ENCODE data around the gene ZNF74. TPM values are rescaled to one million over a fixed set of nuclear protein-coding genes. Genes with fewer than 3 reads are reported as not detected.

The ZNF74 gene
- total and polyA plus RNA-seq, 5 donors from 2014 or later: 3.4 to 5.9 (median 4.1) TPM

GRCh38 chr22:20429254-20430100 lies 35.5 kb downstream of the ZNF74 start:
- Histone ChIP-seq H3K4me3 (ENCODE audit: low read depth, low read length) (peak overlapping the region; percentile 67), H3K36me3 (ENCODE audit: control insufficient read depth, insufficient read depth, low read length) (no peaks in the 10 kb centered on the region), H3K27me3 (ENCODE audit: control insufficient read depth, insufficient read depth, low read length) (no peaks in the 10 kb centered on the region), H3K27ac (ENCODE audit: insufficient read depth, low read length, poor library complexity, severe bottlenecking) (no peak overlapping the region), H3K9me3 (ENCODE audit: control insufficient read depth in 2 of 2, low read length in 2 of 2) (no peaks in the 10 kb centered on the region), H3K4me1 (ENCODE audit: control insufficient read depth, insufficient read depth, low read length, poor library complexity, severe bottlenecking) (peaks cover 46% of the 10 kb centered on the region)
- peaks cover 45% of the 10 kb centered on the region for H3K27me3 Mint-ChIP-seq
- ATAC-seq (ENCODE audit: low read depth in 2 of 2) (peak; percentile 68 to 70), DNase-seq (peak; percentile 77 to 87 (median 79))
- H3K36me3 Mint-ChIP-seq: peaks cover 6% of the 10 kb centered on the region
- peak overlapping the region in 2 of 3 donors; percentile 83 to 85 for H3K27ac Mint-ChIP-seq
- H3K9me3 Mint-ChIP-seq: peaks cover 0 to 2% (median 0%) of the 10 kb centered on the region in 7 donors
- peak overlapping the region; percentile 85 to 89 (median 88) for H3K4me3 Mint-ChIP-seq
- H3K4me1 Mint-ChIP-seq: peaks cover 0 to 26% (median 12%) of the 10 kb centered on the region in 4 donors

- Histone ChIP-seq H3K9me3 (ENCODE audit: control insufficient read depth in 2 of 2, low read length in 2 of 2) (no peaks in the 10 kb centered on the region), H3K4me3 (ENCODE audit: low read depth, low read length) (peak overlapping the region; percentile 67), H3K27ac (ENCODE audit: insufficient read depth, low read length, poor library complexity, severe bottlenecking) (no peak overlapping the region), H3K4me1 (ENCODE audit: control insufficient read depth, insufficient read depth, low read length, poor library complexity, severe bottlenecking) (peaks cover 46% of the 10 kb centered on the region), H3K36me3 (ENCODE audit: control insufficient read depth, insufficient read depth, low read length) (no peaks in the 10 kb centered on the region), H3K27me3 (ENCODE audit: control insufficient read depth, insufficient read depth, low read length) (peaks cover 3% of the 10 kb centered on the region)
- peak overlapping the region; percentile 85 to 89 (median 88) for H3K4me3 Mint-ChIP-seq
- DNase-seq (peak in 1 of 3 donors; percentile 42), ATAC-seq (ENCODE audit: low read depth in 2 of 2) (peak in 1 of 2 donors; percentile 11)
- no peak overlapping the region for H3K27ac Mint-ChIP-seq
- peaks cover 0 to 28% (median 12%) of the 10 kb centered on the region in 4 donors for H3K4me1 Mint-ChIP-seq
- peaks cover 0 to 2% (median 0%) of the 10 kb centered on the region in 7 donors for H3K9me3 Mint-ChIP-seq
- peaks cover 51% of the 10 kb centered on the region for H3K27me3 Mint-ChIP-seq
- H3K36me3 Mint-ChIP-seq: peaks cover 6% of the 10 kb centered on the region
These were observed 36.3 kb downstream of the ZNF74 start for GRCh38 chr22:20430101-20430719.

GRCh38 chr22:20430720-20431510 lies 37.0 kb downstream of the ZNF74 start:
- Histone ChIP-seq H3K27ac (ENCODE audit: insufficient read depth, low read length, poor library complexity, severe bottlenecking) (no peak overlapping the region), H3K9me3 (ENCODE audit: control insufficient read depth in 2 of 2, low read length in 2 of 2) (no peaks in the 10 kb centered on the region), H3K36me3 (ENCODE audit: control insufficient read depth, insufficient read depth, low read length) (no peaks in the 10 kb centered on the region), H3K4me3 (ENCODE audit: low read depth, low read length) (no peak overlapping the region), H3K4me1 (ENCODE audit: control insufficient read depth, insufficient read depth, low read length, poor library complexity, severe bottlenecking) (peaks cover 43% of the 10 kb centered on the region), H3K27me3 (ENCODE audit: control insufficient read depth, insufficient read depth, low read length) (peaks cover 7% of the 10 kb centered on the region)
- peak; percentile 45 to 87 (median 72) for DNase-seq
- Mint-ChIP-seq H3K36me3 (peaks cover 6% of the 10 kb centered on the region), H3K27ac (peak overlapping the region in 1 of 3 donors; percentile 14), H3K4me1 (peaks cover 0 to 33% (median 12%) of the 10 kb centered on the region in 4 donors), H3K27me3 (peaks cover 58% of the 10 kb centered on the region), H3K4me3 (peak overlapping the region in 3 of 4 donors; percentile 85 to 88 (median 88)), H3K9me3 (peaks cover 0 to 3% (median 0%) of the 10 kb centered on the region in 7 donors)
- ATAC-seq (ENCODE audit: low read depth in 2 of 2): peak; percentile 69 to 70

- Histone ChIP-seq H3K27ac (ENCODE audit: insufficient read depth, low read length, poor library complexity, severe bottlenecking) (no peak overlapping the region), H3K9me3 (ENCODE audit: control insufficient read depth in 2 of 2, low read length in 2 of 2) (no peaks in the 10 kb centered on the region), H3K27me3 (ENCODE audit: control insufficient read depth, insufficient read depth, low read length) (peaks cover 8% of the 10 kb centered on the region), H3K4me1 (ENCODE audit: control insufficient read depth, insufficient read depth, low read length, poor library complexity, severe bottlenecking) (peaks cover 46% of the 10 kb centered on the region), H3K36me3 (ENCODE audit: control insufficient read depth, insufficient read depth, low read length) (no peaks in the 10 kb centered on the region), H3K4me3 (ENCODE audit: low read depth, low read length) (no peak overlapping the region)
- peaks cover 6% of the 10 kb centered on the region for H3K36me3 Mint-ChIP-seq
- H3K9me3 Mint-ChIP-seq: peaks cover 0 to 3% (median 0%) of the 10 kb centered on the region in 7 donors
- H3K27ac Mint-ChIP-seq: no peak overlapping the region
- no peak for ATAC-seq (ENCODE audit: low read depth in 2 of 2)
- H3K4me1 Mint-ChIP-seq: peaks cover 0 to 35% (median 12%) of the 10 kb centered on the region in 4 donors
- H3K4me3 Mint-ChIP-seq: peak overlapping the region in 3 of 4 donors; percentile 72 to 80 (median 74)
- DNase-seq: no peak
- peaks cover 60% of the 10 kb centered on the region for H3K27me3 Mint-ChIP-seq
These were observed 37.7 kb downstream of the ZNF74 start for GRCh38 chr22:20431511-20432192.

GRCh38 chr22:20432244-20432686 lies 38.3 kb downstream of the ZNF74 start:
- Mint-ChIP-seq H3K27ac (no peak overlapping the region), H3K27me3 (peaks cover 60% of the 10 kb centered on the region), H3K4me3 (peak overlapping the region; percentile 72 to 82 (median 77)), H3K4me1 (peaks cover 0 to 38% (median 8%) of the 10 kb centered on the region in 4 donors), H3K36me3 (peaks cover 2% of the 10 kb centered on the region), H3K9me3 (peaks cover 0 to 3% (median 0%) of the 10 kb centered on the region in 7 donors)
- Histone ChIP-seq H3K27me3 (ENCODE audit: control insufficient read depth, insufficient read depth, low read length) (peaks cover 8% of the 10 kb centered on the region), H3K9me3 (ENCODE audit: control insufficient read depth in 2 of 2, low read length in 2 of 2) (no peaks in the 10 kb centered on the region), H3K27ac (ENCODE audit: insufficient read depth, low read length, poor library complexity, severe bottlenecking) (no peak overlapping the region), H3K36me3 (ENCODE audit: control insufficient read depth, insufficient read depth, low read length) (no peaks in the 10 kb centered on the region), H3K4me1 (ENCODE audit: control insufficient read depth, insufficient read depth, low read length, poor library complexity, severe bottlenecking) (peaks cover 52% of the 10 kb centered on the region), H3K4me3 (ENCODE audit: low read depth, low read length) (no peak overlapping the region)
- ATAC-seq (ENCODE audit: low read depth in 2 of 2) (no peak), DNase-seq (no peak)

GRCh38 chr22:20433191-20433590 lies 39.2 kb downstream of the ZNF74 start:
- H3K36me3 Mint-ChIP-seq: no peaks in the 10 kb centered on the region
- no peak for DNase-seq
- no peak overlapping the region for H3K27ac ChIP-seq (ENCODE audit: insufficient read depth, low read length, poor library complexity, severe bottlenecking)
- no peak overlapping the region for H3K27ac Mint-ChIP-seq
- no peak for ATAC-seq (ENCODE audit: low read depth in 2 of 2)
- H3K4me1 Mint-ChIP-seq: peaks cover 0 to 38% (median 8%) of the 10 kb centered on the region in 4 donors
- peaks cover 54% of the 10 kb centered on the region for H3K27me3 Mint-ChIP-seq
- H3K4me3 ChIP-seq (ENCODE audit: low read depth, low read length): no peak overlapping the region
- peaks cover 59% of the 10 kb centered on the region for H3K4me1 ChIP-seq (ENCODE audit: control insufficient read depth, insufficient read depth, low read length, poor library complexity, severe bottlenecking)
- H3K9me3 ChIP-seq (ENCODE audit: control insufficient read depth in 2 of 2, low read length in 2 of 2): no peaks in the 10 kb centered on the region
- H3K4me3 Mint-ChIP-seq: peak overlapping the region in 2 of 4 donors; percentile 74 to 82
- peaks cover 0 to 3% (median 0%) of the 10 kb centered on the region in 7 donors for H3K9me3 Mint-ChIP-seq
- no peaks in the 10 kb centered on the region for H3K36me3 ChIP-seq (ENCODE audit: control insufficient read depth, insufficient read depth, low read length)
- peaks cover 8% of the 10 kb centered on the region for H3K27me3 ChIP-seq (ENCODE audit: control insufficient read depth, insufficient read depth, low read length)
